ENCODE results near the gene SLC9C1.

SLC9C1 gene

DNA sequence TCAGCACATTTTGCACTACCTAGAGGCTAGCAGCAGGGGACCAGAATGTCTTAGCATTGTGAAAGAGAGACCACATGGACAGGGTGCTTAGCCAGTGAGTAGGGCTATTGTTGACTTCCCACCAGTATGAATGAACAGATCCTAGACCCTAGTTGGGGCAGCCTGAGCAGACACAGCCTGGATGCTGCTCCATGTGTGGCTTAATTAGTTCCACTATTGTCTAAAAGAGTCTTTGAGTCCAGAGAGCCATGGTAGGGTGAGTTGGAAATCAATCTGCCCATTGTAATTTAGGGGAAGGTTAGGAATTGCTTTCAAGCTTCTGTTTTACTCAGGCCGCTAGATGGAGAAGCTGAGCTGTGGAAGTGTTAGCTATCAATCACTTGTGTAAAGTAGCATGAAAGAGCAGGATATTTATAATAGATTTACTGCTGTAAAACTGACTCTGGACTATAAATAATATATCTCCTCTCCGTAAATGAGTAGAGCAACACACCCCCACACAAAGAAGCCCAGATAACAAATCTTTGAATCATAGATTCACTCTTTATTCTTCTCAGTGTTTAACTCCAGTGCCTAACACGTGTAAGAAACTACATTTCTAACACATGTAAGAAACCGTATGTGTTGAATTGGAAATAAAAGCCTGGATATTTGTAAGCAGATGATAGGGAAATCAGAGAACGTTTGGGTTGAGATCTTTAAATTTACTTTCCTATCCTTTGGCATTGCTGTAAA, 156.9 kb downstream of the SLC9C1 start:
- peaks cover 7% of the 10 kb centered on the region for H3K27me3 ChIP-seq (ENCODE audit: insufficient read depth, low read length, poor library complexity)
- no peak overlapping the region for H3K4me2 ChIP-seq (ENCODE audit: insufficient read depth, low read length)
- no peak overlapping the region for H2AFZ ChIP-seq (ENCODE audit: low read depth, low read length)
- no peaks in the 10 kb centered on the region for H4K20me1 ChIP-seq (ENCODE audit: insufficient read depth, low read length)
- no peaks in the 10 kb centered on the region for H3K9me3 ChIP-seq (ENCODE audit: insufficient read depth, low read length, severe bottlenecking)
- ATAC-seq (ENCODE audit: insufficient read depth, low read depth): no peak; the same call in 2 of the 3 replicates
- no peak for DNase-seq
- TF ChIP-seq EZH2 (IDR thresholded peaks at IDR 0.05; ENCODE audit: borderline replicate concordance, low read depth, low read length, severe bottlenecking): no peak
- TF ChIP-seq, protein P1, sequence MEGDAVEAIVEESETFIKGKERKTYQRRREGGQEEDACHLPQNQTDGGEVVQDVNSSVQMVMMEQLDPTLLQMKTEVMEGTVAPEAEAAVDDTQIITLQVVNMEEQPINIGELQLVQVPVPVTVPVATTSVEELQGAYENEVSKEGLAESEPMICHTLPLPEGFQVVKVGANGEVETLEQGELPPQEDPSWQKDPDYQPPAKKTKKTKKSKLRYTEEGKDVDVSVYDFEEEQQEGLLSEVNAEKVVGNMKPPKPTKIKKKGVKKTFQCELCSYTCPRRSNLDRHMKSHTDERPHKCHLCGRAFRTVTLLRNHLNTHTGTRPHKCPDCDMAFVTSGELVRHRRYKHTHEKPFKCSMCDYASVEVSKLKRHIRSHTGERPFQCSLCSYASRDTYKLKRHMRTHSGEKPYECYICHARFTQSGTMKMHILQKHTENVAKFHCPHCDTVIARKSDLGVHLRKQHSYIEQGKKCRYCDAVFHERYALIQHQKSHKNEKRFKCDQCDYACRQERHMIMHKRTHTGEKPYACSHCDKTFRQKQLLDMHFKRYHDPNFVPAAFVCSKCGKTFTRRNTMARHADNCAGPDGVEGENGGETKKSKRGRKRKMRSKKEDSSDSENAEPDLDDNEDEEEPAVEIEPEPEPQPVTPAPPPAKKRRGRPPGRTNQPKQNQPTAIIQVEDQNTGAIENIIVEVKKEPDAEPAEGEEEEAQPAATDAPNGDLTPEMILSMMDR (IDR thresholded peaks at IDR 0.05; ENCODE audit: borderline replicate concordance, extremely low read depth, low read length, poor library complexity, severe bottlenecking): peak; percentile 57
- H3K27ac ChIP-seq (ENCODE audit: low read length): no peak overlapping the region
- no peaks in the 10 kb centered on the region for H3K79me2 ChIP-seq (ENCODE audit: insufficient read depth, low read length)
- no peak overlapping the region for H3K9ac ChIP-seq (ENCODE audit: low read depth, low read length)
- H3K4me1 ChIP-seq (ENCODE audit: insufficient read depth, low read length): no peaks in the 10 kb centered on the region
- H3K4me3 ChIP-seq (ENCODE audit: low read depth in 1 of 2, low read length in 2 of 2): no peak overlapping the region
- no peaks in the 10 kb centered on the region for H3K36me3 ChIP-seq (ENCODE audit: insufficient read depth, low read length)

DNA sequence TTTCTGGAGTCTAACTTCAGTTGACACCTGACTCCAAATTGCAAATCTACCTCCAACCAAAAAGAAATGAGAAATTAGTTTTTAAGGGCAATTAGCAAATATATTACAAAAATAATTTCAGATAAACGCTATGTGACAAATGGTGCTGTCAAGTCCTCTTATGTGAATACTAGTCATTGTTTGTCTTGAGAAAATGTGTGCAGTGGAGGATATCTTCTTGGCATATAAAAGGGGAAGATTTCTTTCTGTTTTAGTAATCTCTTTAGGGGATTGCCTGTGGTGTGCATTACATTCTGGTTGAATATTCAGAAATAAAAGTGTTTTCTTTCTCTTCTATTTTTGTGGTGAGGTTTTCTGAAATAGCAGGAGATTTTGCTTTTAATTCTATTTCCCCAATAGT, 158.0 kb downstream of the SLC9C1 start:
- Histone ChIP-seq H2AFZ (ENCODE audit: low read depth, low read length) (no peak overlapping the region), H3K9ac (ENCODE audit: low read depth, low read length) (no peak overlapping the region), H3K79me2 (ENCODE audit: insufficient read depth, low read length) (no peaks in the 10 kb centered on the region), H3K27ac (ENCODE audit: low read length) (no peak overlapping the region), H3K4me1 (ENCODE audit: insufficient read depth, low read length) (no peaks in the 10 kb centered on the region), H3K4me2 (ENCODE audit: insufficient read depth, low read length) (no peak overlapping the region), H3K9me3 (ENCODE audit: insufficient read depth, low read length, severe bottlenecking) (no peaks in the 10 kb centered on the region), H3K27me3 (ENCODE audit: insufficient read depth, low read length, poor library complexity) (peaks cover 4% of the 10 kb centered on the region), H4K20me1 (ENCODE audit: insufficient read depth, low read length) (no peaks in the 10 kb centered on the region), H3K4me3 (ENCODE audit: low read depth in 1 of 2, low read length in 2 of 2) (no peak overlapping the region), H3K36me3 (ENCODE audit: insufficient read depth, low read length) (no peaks in the 10 kb centered on the region)
- no peak for ATAC-seq (ENCODE audit: insufficient read depth, low read depth)
- no peak for DNase-seq
- TF ChIP-seq, protein P1 (IDR thresholded peaks at IDR 0.05; ENCODE audit: borderline replicate concordance, extremely low read depth, low read length, poor library complexity, severe bottlenecking): no peak
- no peak for TF ChIP-seq EZH2 (IDR thresholded peaks at IDR 0.05; ENCODE audit: borderline replicate concordance, low read depth, low read length, severe bottlenecking)

DNA sequence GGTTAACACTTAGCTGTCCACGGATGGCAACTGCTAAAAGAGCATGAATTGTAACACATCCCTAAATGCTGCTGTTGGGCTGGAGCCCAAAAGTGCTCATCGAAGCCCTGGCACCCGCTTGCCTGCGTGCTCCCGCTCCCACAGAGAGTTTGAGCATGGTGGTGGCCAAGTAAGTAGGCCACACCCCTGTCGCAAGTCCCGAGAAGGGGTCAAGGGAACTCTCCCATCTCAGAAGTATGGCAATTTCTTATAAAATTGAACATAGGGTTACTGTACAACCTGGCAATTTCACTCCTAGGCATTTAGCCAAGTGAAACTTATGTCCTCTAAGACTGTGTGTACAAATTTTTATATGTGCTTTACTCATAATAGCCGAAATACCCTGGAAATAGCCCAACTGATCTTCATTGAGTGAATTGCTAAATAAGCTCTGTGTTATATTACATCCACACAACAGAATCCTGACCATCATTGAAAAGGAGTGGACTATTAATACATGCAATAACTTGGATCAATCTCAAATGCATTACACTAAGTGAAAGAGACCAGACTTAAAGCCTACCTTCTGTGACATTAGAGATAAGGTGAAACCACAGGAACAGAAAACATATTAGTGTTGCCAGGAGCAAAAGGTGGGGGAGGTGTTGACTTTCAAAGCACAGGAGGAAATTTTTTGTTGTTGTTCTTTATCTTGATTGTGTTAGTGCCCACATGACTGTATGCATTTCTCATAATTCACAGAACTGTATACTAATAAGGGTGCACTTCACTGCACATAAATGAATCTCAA, 159.5 kb downstream of the SLC9C1 start:
- Histone ChIP-seq H3K4me3 (ENCODE audit: low read depth in 1 of 2, low read length in 2 of 2) (no peak overlapping the region), H4K20me1 (ENCODE audit: insufficient read depth, low read length) (no peaks in the 10 kb centered on the region), H3K79me2 (ENCODE audit: insufficient read depth, low read length) (no peaks in the 10 kb centered on the region), H3K4me1 (ENCODE audit: insufficient read depth, low read length) (no peaks in the 10 kb centered on the region), H3K9me3 (ENCODE audit: insufficient read depth, low read length, severe bottlenecking) (no peaks in the 10 kb centered on the region), H3K4me2 (ENCODE audit: insufficient read depth, low read length) (no peak overlapping the region), H3K27me3 (ENCODE audit: insufficient read depth, low read length, poor library complexity) (peaks cover 4% of the 10 kb centered on the region), H3K36me3 (ENCODE audit: insufficient read depth, low read length) (no peaks in the 10 kb centered on the region), H3K9ac (ENCODE audit: low read depth, low read length) (no peak overlapping the region), H2AFZ (ENCODE audit: low read depth, low read length) (no peak overlapping the region), H3K27ac (ENCODE audit: low read length) (no peak overlapping the region)
- TF ChIP-seq, protein P1 (IDR thresholded peaks at IDR 0.05; ENCODE audit: borderline replicate concordance, extremely low read depth, low read length, poor library complexity, severe bottlenecking): no peak
- no peak for TF ChIP-seq EZH2 (IDR thresholded peaks at IDR 0.05; ENCODE audit: borderline replicate concordance, low read depth, low read length, severe bottlenecking)
- no peak for DNase-seq
- no peak for ATAC-seq (ENCODE audit: insufficient read depth, low read depth)
